Measurements from ENCODE around the gene SAE1. TPM values are rescaled to one million over a fixed set of nuclear protein-coding genes. Genes with fewer than 3 reads are reported as not detected.

The SAE1 gene
- total RNA-seq, 1 experiment from 2014 or later = 140 TPM

GRCh38 chr19:47110521-47111005, 20.1 kb upstream of the SAE1 start:
- intact Hi-C loops (cut with micrococcal nuclease; ENCODE audit: unreplicated experiment) = no loop called here
- POLR2A ChIA-PET = no interaction called here

DNA sequence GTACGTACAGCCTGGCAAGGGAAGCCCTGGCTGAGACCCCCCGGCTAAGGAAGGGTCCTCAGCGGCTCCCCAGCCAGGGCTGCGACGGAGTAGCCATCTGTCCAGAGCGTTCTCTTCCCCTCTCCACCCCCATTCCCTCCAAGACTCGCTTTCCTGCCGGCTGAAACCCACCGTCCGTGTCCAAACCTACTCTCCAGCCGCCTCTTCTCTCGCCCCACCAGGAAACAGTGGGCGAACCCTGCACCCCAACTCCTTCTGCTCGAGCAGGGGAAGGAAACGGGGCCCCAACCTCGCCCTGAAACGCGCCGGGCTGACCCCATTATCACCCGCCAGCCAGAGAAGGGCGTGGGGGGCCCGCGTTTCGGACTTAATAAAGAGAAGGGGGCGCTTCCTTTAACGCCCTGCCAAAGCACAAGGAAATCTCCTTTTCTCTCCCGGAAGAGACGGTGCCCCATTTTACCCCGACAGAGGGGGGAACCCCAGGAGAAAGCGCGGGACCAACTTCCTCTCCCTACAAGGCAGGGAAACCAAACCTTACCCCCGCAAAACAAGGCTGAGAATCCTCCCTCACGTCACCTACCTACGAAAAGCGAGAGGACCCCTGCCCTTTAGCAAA, 19.5 kb upstream of the SAE1 start:
- ATAC-seq (no peak), DNase-seq (ENCODE audit: low read depth, low spot score) (no peak)
- CTCF ChIA-PET = no interaction called here
- H3K4me1 ChIP-seq (ENCODE audit: control insufficient read depth, insufficient read depth, low read length) = peaks cover 36% of the 10 kb centered on the region
- POLR2A ChIA-PET = no interaction called here
- no peaks in the 10 kb centered on the region for H3K27me3 ChIP-seq (ENCODE audit: control insufficient read depth, insufficient read depth, low read length)
- no peaks in the 10 kb centered on the region for H3K9me3 ChIP-seq (ENCODE audit: control insufficient read depth, insufficient read depth, low read depth, low read length)
- BruUV-seq (replicated peaks) = TSS peak; percentile 55
- in situ Hi-C loops (cut with HindIII; ENCODE audit: low pct_unique_long_range_greater_than_20kb, low sequenced_read_pairs) (no loop called here), intact Hi-C loops (cut with micrococcal nuclease; ENCODE audit: unreplicated experiment) (no loop called here)
- no peaks in the 10 kb centered on the region; the same call in 1 of the 2 replicates for H3K36me3 ChIP-seq (ENCODE audit: control insufficient read depth, insufficient read depth, low read length)
- no peak for TF ChIP-seq TCF7L2 (IDR thresholded peaks at IDR 0.05; ENCODE audit: low read depth, low read length)
- TF ChIP-seq, protein P1, sequence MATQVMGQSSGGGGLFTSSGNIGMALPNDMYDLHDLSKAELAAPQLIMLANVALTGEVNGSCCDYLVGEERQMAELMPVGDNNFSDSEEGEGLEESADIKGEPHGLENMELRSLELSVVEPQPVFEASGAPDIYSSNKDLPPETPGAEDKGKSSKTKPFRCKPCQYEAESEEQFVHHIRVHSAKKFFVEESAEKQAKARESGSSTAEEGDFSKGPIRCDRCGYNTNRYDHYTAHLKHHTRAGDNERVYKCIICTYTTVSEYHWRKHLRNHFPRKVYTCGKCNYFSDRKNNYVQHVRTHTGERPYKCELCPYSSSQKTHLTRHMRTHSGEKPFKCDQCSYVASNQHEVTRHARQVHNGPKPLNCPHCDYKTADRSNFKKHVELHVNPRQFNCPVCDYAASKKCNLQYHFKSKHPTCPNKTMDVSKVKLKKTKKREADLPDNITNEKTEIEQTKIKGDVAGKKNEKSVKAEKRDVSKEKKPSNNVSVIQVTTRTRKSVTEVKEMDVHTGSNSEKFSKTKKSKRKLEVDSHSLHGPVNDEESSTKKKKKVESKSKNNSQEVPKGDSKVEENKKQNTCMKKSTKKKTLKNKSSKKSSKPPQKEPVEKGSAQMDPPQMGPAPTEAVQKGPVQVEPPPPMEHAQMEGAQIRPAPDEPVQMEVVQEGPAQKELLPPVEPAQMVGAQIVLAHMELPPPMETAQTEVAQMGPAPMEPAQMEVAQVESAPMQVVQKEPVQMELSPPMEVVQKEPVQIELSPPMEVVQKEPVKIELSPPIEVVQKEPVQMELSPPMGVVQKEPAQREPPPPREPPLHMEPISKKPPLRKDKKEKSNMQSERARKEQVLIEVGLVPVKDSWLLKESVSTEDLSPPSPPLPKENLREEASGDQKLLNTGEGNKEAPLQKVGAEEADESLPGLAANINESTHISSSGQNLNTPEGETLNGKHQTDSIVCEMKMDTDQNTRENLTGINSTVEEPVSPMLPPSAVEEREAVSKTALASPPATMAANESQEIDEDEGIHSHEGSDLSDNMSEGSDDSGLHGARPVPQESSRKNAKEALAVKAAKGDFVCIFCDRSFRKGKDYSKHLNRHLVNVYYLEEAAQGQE (IDR thresholded peaks at IDR 0.05; ENCODE audit: insufficient read depth in 1 of 2, low read depth in 2 of 2, low read length in 1 of 2) = no peak
- no peak for TF ChIP-seq SIN3A (IDR thresholded peaks at IDR 0.05; ENCODE audit: borderline replicate concordance, insufficient read depth, low read depth, low read length)
- no peak for TF ChIP-seq CTCF (IDR thresholded peaks at IDR 0.05)
- TF ChIP-seq POLR2AphosphoS5 (IDR thresholded peaks at IDR 0.05; ENCODE audit: low read depth, low read length) = no peak; the same call in 1 of the 2 replicates
- H3K27ac ChIP-seq (ENCODE audit: low read length) = peak overlapping the region; percentile 98
- H3K4me3 ChIP-seq (ENCODE audit: low read depth in 2 of 2, low read length in 2 of 2) = peak overlapping the region; percentile 85 to 86

More at GRCh38 chr19:47110521-47111005, 20.1 kb upstream of the SAE1 start:
- Histone ChIP-seq H3K4me3 (ENCODE audit: low read depth in 2 of 2, low read length in 2 of 2) (peak overlapping the region; percentile 85 to 86), H3K9me3 (ENCODE audit: control insufficient read depth, insufficient read depth, low read depth, low read length) (no peaks in the 10 kb centered on the region), H3K4me1 (ENCODE audit: control insufficient read depth, insufficient read depth, low read length) (peaks cover 36% of the 10 kb centered on the region), H3K27me3 (ENCODE audit: control insufficient read depth, insufficient read depth, low read length) (no peaks in the 10 kb centered on the region), H3K36me3 (ENCODE audit: control insufficient read depth, insufficient read depth, low read length) (no peaks in the 10 kb centered on the region; the same call in 1 of the 2 replicates), H3K27ac (ENCODE audit: low read length) (peak overlapping the region; percentile 98)
- CTCF ChIA-PET = no interaction called here
- BruUV-seq (replicated peaks) = no TSS peak
- in situ Hi-C loops (cut with HindIII; ENCODE audit: low pct_unique_long_range_greater_than_20kb, low sequenced_read_pairs) = no loop called here
- TF ChIP-seq, protein P1 (IDR thresholded peaks at IDR 0.05; ENCODE audit: insufficient read depth in 1 of 2, low read depth in 2 of 2, low read length in 1 of 2) = no peak
- TF ChIP-seq SIN3A (IDR thresholded peaks at IDR 0.05; ENCODE audit: borderline replicate concordance, insufficient read depth, low read depth, low read length) (no peak), POLR2AphosphoS5 (IDR thresholded peaks at IDR 0.05; ENCODE audit: low read depth, low read length) (no peak), TCF7L2 (IDR thresholded peaks at IDR 0.05; ENCODE audit: low read depth, low read length) (no peak), CTCF (IDR thresholded peaks at IDR 0.05) (no peak)
- DNase-seq (ENCODE audit: low read depth, low spot score) (no peak), ATAC-seq (no peak)

Measured in Panc1 (cell line).